ENCODE results near the gene RXRA.

Gene RXRA

DNA sequence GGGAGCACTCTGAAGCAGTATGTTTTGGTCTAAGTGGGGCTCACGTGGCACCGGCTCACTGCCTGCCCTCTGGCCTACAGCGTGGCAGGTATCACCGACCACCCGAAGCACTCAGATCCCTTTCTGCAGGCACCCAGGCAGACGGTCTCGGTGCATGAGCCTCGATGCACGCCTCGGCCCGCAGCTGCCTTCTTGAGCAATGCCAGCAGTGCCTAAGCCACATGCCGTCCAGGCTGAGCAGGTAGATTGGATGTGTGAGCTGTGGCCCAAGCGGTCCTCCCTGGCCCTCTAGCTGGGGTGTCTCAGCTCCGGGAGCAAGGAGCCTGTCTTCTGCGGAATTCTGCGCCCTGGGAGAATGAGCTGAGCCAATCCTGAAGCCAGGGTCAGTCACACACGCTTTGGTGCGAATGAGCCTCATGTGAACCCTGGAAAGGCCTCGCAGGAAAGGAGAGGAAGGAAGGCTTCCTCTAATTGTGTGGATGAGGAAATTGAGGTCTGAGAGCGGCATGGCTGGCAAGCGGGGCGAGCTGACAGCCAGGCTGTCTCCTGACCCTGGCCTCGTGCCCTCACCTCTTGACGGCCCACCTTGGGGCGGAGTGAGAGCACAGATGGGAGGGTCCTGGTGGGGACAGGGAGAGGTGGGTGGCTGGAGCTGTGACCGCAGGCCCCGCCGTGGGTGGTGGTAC, 14.4 kb downstream of the RXRA start:
- no peak for DNase-seq

DNA sequence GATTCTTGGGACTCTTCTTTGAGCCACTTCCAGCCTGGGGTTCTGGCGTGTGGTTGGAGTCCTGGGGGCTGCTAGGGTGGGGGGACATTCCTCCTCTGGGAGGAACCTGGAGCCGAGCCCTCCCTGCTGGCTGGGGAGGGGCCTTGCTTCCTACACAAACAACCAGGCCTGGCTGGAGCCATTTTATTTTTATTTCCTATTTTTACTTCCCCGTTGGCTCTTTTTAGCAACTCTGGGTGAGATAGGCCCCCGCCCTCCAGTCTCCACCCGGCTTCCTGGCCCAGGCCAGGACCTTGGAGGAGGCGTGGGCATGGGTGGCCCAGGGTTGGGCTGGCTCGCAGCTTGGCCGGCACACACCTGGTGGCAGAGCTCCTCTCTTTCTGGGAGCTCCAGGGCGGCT, 15.1 kb downstream of the RXRA start:
- DNase-seq = no peak

DNA sequence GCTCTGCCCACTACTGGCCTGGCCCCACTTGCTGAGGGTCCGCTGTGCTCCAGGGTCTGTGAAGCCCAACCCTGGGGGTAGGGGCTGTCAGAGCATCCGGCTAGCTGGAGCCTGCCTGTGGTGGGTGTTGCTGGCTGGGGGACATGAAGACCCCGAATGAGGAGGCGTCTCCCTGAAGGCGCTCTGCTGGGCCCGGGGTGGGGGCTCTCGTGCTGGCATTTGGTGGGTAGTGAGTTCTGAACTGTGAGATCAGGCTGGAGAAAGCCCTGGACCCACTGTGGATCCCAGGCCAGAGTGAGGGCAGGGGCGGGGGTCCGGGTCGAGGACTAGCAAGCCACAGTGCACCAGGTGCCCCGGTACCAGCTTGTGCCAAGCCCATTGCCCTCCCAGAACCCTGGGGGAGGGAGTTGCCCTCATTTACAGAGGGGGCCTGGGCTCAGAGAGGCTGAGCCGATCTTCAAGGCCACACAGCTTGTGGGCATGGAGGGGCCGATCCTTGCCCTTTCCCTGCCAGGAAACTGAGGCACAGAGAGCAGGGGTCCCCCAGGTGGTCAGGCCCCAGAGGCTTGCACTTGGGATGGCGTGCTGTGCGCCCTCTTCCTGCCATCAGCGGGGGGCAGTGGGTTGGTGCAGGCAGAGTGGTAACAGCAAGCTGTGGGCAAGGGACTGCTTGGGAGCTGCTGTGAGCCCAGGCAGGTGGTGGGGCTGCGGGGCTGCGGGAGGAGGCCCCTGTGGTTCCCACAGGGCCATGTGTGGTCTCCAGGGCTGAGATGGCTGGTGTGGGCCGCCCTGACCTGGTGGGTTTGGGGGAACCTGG, 15.9 kb downstream of the RXRA start:
- no peak for DNase-seq

DNA sequence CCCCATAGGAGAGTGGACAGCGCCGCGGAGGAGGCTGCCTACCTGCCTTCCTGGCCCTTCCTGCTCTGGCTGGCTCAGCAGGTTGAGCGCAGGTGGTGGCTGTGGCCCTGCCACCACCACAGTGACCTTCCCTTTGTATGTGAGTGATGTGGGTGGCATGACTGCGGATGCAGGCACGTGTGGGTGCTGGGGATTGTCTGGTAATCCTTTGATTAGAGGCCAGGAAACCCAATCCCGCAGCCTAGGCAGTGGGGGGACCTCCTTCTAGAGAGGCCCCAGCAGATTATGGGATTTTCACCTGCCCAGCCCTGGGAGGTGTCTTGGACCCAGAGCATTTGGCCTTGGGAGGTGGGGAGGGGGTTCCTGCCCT, 16.5 kb downstream of the RXRA start:
- no peak for DNase-seq

DNA sequence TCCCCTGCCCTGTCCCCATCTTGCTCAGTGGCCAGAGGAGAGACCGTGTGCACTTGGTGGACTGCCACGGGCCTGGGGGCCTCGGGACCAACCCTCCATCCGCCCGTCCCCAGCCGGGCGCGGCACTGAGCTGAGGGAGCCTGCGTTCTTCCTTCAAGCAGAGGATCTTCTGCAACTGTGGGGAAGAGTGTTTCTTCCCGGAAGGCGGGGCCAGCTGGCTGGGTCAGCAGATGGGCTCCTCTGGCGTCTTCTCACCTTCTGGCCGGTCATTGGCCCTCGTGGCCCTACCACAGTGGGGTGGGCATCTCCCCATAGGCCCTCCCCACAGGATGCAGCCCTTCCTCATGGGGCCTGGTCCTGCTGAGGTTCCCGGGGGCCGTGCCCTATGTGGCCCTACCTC, 17.4 kb downstream of the RXRA start:
- DNase-seq = no peak

DNA sequence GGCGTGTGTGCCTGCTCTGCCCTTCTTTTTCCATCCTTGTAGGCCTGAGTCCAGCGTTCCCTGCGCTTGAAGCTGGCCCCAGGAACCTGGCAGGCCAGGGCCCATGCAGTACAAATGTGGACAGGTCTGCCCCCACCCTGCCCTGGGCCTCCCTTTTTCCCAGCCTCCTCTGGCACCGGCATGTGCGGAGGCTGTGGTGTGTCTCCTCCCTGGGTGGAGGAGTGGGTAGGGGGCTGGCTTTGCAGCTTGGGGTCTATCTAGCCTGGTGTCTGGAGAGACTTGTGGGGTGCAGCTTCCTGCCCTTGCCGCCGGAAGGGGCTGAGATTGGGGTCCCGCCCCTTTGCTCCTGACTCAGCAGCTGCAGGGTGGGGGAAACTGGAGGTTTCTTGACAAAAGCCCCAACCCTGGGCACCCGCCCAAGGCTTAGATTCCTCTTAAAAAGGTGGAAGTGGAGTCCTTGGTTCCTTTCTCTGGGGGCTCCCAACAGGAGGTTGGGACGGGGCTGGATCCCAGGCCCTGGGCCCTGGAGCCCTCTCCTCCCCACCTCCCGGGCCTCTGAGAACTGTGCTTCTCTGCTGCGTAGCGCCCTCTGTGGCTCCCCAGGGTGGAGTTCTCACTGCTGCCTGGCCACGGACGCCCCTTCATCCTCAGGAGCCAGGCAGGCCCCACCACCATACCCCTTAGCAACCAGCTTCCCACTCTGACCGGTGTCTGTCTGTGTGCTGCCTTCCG, 18.0 kb downstream of the RXRA start:
- DNase-seq = no peak

DNA sequence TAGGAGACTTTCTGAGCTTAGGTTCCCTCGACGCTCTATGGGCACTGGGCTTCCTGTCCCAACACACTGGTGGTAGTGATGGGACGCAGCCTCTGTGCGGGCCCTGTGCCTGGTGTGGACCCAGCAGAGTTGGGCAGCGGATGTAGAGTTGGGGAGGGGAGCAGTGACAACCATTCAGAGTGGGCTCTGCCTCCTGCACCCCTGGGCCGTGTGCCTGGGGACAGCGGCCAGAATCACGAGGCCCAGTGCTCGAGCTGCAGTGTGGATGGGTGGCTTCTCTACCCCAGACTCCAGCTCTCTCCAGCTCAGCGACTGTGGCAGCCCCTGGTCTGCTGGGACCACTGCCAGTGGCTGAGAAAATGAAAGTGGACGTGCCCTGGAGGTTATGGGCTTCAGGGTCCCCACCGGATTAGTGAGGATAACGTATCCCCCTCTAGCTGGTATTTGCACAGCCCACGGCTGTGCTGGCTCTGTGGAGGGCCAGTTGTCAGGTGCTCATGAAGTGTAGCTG, 18.6 kb downstream of the RXRA start:
- DNase-seq = no peak

DNA sequence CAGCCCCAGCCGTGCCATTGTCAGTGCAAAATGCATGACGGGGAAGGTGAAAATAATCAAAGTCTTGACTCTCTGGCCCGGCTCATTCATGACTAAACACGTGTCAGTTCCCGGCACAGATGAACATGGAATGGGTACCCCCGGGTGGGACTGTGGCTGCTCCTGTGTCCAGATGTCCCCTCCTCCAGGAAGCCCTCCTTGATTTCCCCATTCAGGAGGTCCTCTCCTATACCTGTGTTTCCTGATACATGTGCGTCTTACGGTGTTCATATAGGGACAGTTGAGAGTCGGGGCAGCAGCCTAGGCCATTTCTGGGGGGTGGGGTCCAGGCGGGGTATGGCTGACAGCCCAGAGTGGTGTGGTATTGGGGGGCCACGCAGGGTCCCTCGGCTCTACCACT, 19.5 kb downstream of the RXRA start:
- DNase-seq = no peak

DNA sequence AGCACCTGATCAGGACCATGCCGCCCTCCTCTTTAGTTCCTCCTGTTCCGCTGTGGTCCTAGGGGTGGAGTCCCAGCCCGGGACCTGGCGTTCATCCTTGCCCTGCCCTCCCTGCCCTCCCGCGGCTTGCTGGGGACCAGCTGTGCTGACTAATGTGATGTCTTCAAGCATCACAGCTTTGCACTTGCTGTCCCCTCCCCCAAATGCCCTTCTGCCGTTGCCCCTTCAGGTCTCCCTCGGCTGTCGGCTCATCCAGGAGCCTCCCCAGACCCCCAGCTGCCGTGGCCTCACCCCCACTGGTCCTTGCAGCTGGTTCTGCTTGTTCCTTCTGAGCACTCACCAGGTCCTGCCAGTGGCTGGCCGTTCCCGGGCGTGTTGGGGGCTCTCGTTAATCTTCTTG, 19.9 kb downstream of the RXRA start:
- DNase-seq = no peak

DNA sequence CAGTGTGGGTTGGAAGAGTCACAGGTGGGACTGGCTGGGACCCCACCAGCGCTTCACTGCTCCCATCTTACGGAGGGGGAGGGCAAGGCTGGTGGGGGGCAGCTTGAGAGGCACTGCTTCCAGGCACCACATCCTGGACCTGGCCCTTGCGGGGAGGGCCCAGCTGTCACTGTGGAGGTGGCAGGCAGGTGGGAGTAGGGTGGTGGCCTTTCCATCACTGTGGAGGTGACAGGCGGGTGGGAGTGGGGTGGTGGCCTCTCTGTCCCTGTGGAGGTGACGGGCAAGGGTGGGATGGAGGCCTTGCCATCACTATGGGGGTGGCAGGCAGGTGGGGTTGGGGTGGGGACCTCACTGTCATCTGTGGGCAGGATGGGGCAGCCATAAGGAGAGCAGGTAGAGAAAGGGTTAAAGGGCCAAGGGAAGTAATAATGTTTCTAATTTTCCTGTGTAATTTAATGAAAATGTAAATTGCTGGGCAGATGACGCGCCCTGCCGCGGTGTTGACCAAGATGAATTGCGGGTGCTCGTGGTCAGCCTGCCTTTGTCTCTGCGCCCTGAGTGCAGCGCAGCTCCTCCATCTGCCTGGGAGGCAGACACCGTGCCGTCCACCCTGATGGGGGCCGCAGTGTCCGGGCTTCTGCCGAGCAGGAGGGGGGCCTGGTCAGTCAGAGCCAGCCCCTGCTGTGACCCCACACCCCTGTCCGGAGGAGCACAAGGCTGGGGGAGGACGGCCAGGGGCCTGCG, 20.8 kb downstream of the RXRA start:
- DNase-seq = no peak

DNA sequence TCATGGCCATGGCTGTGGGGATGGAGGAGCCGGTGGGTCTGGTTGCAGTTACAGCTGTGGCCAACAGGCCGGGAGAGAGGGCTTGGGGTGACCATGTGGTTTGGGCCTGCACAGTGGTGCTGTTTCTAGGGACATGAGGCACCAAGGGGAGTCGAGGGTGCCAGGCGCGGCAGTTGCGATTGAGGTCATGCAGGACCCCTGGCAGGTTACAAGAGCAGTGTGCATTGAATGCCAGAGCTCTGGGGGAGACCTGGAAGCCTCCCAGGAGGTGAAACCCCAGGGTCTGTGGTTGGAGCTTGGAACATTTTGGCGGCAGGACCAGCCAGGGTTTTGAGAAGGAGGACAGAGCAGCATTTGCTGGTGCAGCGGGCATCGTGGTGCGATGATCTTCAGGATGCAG, 21.7 kb downstream of the RXRA start:
- no peak for DNase-seq

DNA sequence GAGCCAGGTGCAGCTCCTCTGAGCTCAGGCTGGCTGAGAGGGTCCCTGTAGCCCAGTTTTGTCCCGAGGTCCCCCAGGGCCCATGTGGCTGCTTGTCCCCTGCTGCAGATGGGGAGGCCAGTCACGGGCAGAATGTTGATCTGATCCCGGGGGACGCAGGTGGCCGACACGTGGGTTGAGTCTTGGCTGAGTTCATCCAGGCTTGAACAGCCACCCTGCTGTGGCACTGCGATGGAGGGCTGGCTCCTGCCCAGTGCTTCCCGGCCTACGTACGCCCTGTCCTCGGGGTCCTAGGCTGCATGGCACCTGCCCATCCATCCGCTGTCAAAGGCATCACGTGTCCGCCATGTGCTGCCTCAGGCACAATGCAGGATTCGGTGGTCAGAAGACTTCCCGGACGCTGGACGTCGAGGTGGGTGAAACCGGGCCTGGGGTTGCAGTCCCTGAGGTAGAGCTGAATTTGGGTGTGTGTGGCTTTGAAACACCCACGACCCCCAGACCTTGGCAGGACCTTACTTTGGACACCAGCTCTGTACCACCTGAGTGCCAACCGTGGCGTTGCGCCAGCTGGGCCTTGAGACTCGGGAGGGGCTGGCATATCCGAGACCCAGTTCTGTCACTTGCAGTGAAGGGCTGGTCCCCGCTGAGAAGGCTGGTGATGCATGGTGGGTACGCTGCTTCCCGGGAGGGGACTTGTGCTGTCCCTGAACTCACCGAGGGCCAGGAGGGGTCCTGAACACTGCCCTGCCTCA, 22.3 kb downstream of the RXRA start:
- no peak for DNase-seq

DNA sequence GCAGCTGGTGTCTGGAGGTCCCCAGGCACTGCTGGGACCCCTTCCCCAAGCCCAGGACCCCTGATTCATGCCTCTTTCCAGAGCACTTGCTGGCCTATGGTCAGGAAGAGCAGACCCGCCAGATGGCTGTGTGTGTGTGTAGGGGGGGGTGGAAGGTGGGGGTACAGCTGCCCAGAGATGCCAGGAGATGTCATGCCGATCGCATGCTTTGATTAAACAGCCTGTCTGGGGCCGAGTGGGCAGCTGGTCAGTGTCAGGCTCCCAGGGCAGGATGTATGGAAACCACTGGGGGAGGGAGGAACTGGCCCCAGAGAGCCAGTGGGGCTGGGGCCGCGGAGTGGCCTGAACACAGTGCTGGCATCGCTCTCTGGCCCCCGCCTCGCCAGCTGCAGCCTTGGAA, 23.7 kb downstream of the RXRA start:
- no peak for DNase-seq

DNA sequence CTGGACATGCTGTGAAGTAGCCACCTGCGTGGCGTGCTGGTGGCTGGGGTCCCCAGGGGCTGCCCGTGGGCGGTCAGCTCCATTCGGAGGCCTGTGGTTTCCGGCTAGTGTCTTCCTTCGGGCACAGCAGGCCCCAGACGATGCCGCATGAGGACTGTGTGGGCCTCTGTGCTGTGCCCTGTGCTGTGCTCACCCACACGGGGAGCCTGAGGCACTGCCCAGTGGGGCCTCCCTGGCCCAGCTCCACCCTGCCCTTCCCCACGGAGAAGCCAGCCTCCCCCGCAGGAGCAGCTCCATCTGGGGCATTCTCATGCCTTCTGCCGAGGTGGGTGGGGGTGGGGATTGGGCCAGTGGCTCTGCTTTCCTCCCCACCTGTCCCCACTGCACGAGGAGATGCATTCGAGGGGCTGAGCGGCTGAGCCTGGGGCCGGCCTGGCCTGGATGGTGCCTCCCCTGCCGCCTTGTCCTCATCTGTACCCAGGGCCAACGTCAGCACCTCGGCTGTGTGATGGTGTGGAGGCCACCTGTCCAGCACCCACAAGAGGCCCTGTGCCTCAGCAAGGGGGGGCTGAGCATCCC, 24.2 kb downstream of the RXRA start:
- no peak for DNase-seq

DNA sequence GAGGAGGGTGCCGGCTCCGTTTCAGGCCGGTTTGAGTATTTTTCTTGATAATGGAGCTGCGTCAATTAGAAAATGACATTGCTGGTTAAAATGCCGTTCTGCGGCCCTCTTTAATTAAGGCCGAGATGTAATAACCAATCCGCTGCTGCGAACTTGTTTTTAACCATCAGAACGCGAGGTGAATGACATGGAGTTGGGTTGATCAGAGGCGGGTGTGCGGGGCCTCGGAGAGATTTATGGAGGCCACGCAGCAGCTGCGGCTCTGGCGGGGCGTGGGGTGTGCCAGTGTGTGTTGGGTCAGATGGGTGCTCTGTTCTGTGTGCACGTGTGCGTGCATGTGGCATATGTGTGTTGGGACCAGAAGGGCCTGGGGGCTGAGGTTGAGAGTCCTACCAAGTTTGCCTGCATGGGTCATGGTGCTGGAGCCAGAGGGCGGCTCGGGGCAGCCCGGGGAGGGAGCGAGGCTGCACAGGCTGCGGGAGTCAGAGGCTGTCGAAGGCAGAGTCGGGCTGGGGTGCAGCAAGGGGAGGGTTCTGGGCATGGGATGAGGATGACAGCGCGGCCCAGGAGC, 25.4 kb downstream of the RXRA start:
- DNase-seq = no peak

DNA sequence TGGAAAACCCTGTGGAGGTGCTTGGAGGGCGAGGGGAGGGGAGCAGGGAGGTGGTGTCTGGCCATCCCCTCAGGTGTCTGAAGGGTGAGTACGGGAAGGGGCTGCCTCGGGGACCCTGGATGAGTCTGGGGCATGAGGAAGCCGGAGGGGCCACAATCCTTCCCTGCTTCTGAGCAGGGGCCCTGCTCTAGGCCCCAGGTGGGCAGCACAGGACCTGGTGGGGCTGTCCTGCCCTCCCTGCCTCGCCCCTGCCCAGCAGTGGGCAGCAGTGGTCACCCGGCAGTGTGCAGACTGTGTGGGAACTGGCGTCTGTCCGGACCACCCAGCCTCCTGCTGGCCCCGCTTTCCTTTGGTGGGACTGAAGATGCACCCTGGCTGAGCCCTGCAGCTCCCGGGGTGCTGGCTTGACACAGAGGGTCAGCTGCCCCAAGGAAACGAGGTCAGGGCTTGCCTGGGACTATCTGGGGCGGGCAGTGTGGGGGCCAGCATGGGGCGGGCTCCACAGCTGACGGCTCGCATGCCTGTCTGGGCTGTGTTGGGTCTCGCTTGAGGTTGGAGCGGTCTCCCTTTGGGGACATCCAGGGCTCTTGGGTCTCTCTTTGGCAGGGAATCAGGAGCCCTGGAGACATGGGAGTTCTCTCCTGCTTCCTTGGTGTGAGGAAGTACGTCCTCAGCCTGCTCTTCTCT, 26.1 kb downstream of the RXRA start:
- no peak for DNase-seq

DNA sequence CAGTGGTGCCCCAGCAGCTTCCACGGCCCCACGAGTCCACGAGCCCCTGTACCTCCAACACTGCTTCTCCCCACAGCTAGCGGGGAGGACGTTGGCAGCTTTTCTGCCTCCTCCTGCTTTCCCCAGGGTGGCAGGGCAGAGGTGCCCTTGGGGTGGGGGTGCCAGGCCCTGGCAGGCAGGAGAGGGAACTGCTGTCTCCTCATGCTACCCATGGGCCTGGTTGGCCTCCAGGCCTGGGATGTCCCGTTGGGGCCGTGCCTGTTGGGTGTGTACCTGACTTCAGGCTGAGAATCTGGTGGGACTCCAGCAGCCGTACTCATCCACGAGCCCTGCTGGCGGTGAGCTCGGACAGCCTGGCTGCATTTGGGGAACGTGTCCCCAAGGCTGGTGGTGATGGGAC, 27.3 kb downstream of the RXRA start:
- no peak for DNase-seq

DNA sequence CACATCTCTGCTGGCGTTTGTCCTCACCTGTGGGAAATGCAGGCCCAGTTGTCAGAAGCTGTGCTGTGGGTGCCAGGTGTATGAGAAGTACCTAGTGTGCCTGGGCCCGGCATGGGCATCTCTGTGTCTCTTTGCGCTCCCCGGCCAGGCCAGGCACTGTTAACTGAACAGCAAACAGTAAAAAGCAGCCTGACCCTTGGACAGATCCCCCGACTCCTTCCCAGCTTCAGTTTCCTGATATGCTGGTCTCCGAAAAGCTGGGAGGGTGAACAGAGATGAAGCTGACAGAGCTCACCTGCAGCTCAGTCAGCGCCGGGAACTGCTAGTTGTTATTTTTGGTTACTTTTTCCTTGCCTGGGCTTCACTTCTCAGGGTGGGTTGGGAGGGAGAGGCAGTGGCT, 28.9 kb downstream of the RXRA start:
- DNase-seq = no peak

DNA sequence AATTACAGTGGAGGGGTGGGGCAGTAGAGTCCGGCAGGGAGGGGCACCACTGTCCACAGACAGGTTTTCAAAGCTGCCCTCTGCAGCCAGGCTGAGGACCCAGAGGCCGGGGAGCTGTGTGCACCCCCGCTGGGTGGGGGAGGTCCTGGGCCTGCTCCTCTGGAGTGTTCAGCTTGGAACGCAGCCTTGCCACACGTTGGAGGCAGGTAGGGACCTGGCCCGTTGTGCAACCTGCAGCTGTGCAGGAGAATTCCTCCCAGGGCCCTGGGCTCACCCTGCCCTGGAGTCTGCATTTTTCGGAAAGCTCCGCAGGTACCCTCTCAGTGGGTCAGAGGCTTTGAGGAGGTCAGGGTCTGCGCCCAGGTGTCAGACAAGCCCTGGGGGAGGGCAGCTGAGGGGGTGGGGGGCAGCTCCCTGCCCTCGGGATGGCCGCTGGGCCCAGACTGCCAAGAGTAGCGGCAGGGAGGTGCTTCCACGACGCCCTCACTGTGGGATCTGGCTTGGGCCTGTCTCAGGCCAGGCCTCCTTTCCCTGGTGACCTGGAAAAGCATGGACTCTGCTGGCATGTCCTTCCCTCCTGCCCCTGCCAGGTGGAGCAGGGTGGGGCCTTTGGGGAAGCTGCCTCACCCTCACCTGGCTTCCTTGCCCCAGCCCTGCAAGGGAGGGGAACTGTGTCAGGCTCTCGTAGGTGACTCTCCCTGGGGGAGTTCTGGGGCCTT, 29.5 kb downstream of the RXRA start:
- DNase-seq = no peak
